ENCODE data around the gene WWP2.

- TF ChIP-seq POLR2AphosphoS5 (IDR thresholded peaks at IDR 0.05; ENCODE audit: low read depth, low read length) (no peak), REST (IDR thresholded peaks at IDR 0.05; ENCODE audit: insufficient read depth in 1 of 2, low read depth in 2 of 2, low read length in 2 of 2) (no peak), TAF1 (IDR thresholded peaks at IDR 0.05; ENCODE audit: borderline replicate concordance, insufficient read depth, low read length) (no peak)
Observed at GRCh38 chr16:69754143-69754468, 8.0 kb upstream of the WWP2 start.

Measured in PFSK-1 (cell line).